Tibial artery (tissue), 4 donors: ENCODE measurements around the gene ZNF626.

Source experiments
- DNase-seq, 2 donors: peaks; one replicate each; pipeline ENCODE4 v3.0.0-alpha.2; 2019
- H3K27ac ChIP-seq, 2 donors: fragments of 200-600 bp; sonication (generic) in 1 of 2; 1 replicate in 1 of 2; 2 replicates in 1 of 2; pipeline ENCODE4 v1.5.1; 2018 to 2019; ENCODE audit warnings: mild to moderate bottlenecking in 1 of 2
- H3K27me3 ChIP-seq, 2 donors: fragments of 200-600 bp; sonication (generic) in 1 of 2; one replicate each; pipeline versions ENCODE4 v1.5.1 to v1.6.0; 2016 to 2019
- H3K36me3 ChIP-seq, 3 donors: fragments of 200-600 bp; sonication (generic) in 2 of 3; one replicate each; pipeline ENCODE4 v1.5.1; 2016 to 2019; ENCODE audit warnings: mild to moderate bottlenecking in 2 of 3
- H3K4me1 ChIP-seq, 4 donors: fragments of 200-600 bp; sonication (generic) in 2 of 4; 1 replicate in 3 of 4; 2 replicates in 1 of 4; pipeline ENCODE4 v1.5.1; 2016 to 2019
- H3K4me3 ChIP-seq, 2 donors: fragments of 200-600 bp; sonication (generic) in 1 of 2; 1 replicate in 1 of 2; 2 replicates in 1 of 2; pipeline ENCODE4 v1.5.1; 2018 to 2019; ENCODE audit warnings: mild to moderate bottlenecking in 2 of 2
- H3K9me3 ChIP-seq, 3 donors: fragments of 200-600 bp; sonication (generic) in 1 of 3; one replicate each; pipeline ENCODE4 v1.5.1; 2016 to 2019
- CTCF ChIP-seq, 2 experiments: fragments of 200-600 bp in 1 of 2; fragments of 450-650 bp in 1 of 2; IDR thresholded peaks; one replicate each; pipeline ENCODE4 v1.5.1; 2017 to 2019; ENCODE audit warnings: antibody characterized with exemption in 2 of 2, mild to moderate bottlenecking in 1 of 2, moderate library complexity in 1 of 2
- intact Hi-C: fragments of 100-400 bp; cut with DNase I; formaldehyde crosslinking; loops from one replicate; pipeline ENCODE4 v1.15.0; 2023; ENCODE audit warnings: low total_unique reads

The ZNF626 gene

GRCh38 chr19:20612711-20613316, 48.6 kb downstream of the ZNF626 start:
- DNase-seq, result no peak
- no peak for TF ChIP-seq CTCF (IDR thresholded peaks at IDR 0.05)
- peaks cover 0 to 7% (median 0%) of the 10 kb centered on the region in 4 donors for H3K4me1 ChIP-seq
- H3K36me3 ChIP-seq, result no peaks in the 10 kb centered on the region
- H3K27ac ChIP-seq, result peak overlapping the region in 1 of 2 donors; percentile 25
- H3K9me3 ChIP-seq, result peaks cover 3 to 21% (median 5%) of the 10 kb centered on the region in 3 donors
- intact Hi-C loops, result no loop called here
- peak overlapping the region; percentile 26 to 38 for H3K4me3 ChIP-seq
- no peaks in the 10 kb centered on the region for H3K27me3 ChIP-seq

DNA sequence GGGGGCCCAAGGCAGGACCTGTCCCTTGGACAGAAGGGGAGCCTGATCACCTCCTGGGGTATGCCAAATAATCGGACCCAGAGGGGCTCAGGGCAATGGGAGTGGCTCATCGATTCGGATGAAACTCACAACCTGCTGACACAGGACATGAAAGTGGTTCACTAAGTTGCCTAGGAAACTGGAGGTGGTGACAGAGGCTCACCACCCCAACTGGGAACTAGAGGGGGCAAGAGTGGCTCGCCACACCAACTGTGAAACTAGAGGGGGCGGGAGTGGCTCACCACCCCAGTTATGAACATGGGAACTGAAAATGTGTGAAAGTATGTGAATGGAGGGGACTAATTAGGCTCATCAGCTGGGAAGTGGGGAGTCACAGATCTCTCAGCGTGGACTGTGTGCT, 49.5 kb downstream of the ZNF626 start:
- no peak for DNase-seq
- peaks cover 0 to 7% (median 0%) of the 10 kb centered on the region in 4 donors for H3K4me1 ChIP-seq
- H3K4me3 ChIP-seq, result peak overlapping the region in 1 of 2 donors; percentile 38
- peak overlapping the region in 1 of 2 donors; percentile 34 for H3K27ac ChIP-seq
- TF ChIP-seq CTCF (IDR thresholded peaks at IDR 0.05), result no peak
- no peaks in the 10 kb centered on the region for H3K36me3 ChIP-seq
- intact Hi-C loops, result no loop called here
- peaks cover 3 to 12% (median 5%) of the 10 kb centered on the region in 3 donors for H3K9me3 ChIP-seq
- H3K27me3 ChIP-seq, result no peaks in the 10 kb centered on the region

DNA sequence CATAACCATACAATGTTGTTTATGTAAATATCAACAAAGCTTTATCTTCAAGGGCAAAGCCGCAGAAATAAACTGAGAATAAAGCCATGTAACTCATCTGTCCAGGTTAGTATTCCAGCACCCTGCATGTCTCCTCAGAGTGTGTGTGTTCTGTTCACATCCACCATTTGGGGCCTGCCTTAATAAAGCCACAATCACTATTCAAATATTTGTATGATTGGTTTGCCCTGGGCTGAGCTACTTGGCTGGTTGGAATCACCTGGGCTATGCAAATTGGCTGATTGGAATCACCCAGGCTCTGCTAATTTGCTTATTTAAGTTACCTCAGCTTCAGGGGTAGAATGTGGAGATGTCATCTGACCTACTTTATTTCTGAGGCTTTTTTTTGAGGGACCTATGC, 53.4 kb downstream of the ZNF626 start:
- H3K4me1 ChIP-seq, result no peaks in the 10 kb centered on the region
- H3K36me3 ChIP-seq, result no peaks in the 10 kb centered on the region
- no peak overlapping the region for H3K27ac ChIP-seq
- intact Hi-C loops, result no loop called here
- no peak for TF ChIP-seq CTCF (IDR thresholded peaks at IDR 0.05)
- H3K9me3 ChIP-seq, result peaks cover 0 to 25% (median 3%) of the 10 kb centered on the region in 3 donors
- DNase-seq, result no peak
- H3K4me3 ChIP-seq, result no peak overlapping the region
- H3K27me3 ChIP-seq, result no peaks in the 10 kb centered on the region
